ENCODE measurements around the gene MKNK2. TPM values are rescaled to one million over a fixed set of nuclear protein-coding genes. Genes with fewer than 3 reads are reported as not detected.

Gene MKNK2
- total RNA-seq, 2 donors from 2014 or later = 127 to 174 TPM

DNA sequence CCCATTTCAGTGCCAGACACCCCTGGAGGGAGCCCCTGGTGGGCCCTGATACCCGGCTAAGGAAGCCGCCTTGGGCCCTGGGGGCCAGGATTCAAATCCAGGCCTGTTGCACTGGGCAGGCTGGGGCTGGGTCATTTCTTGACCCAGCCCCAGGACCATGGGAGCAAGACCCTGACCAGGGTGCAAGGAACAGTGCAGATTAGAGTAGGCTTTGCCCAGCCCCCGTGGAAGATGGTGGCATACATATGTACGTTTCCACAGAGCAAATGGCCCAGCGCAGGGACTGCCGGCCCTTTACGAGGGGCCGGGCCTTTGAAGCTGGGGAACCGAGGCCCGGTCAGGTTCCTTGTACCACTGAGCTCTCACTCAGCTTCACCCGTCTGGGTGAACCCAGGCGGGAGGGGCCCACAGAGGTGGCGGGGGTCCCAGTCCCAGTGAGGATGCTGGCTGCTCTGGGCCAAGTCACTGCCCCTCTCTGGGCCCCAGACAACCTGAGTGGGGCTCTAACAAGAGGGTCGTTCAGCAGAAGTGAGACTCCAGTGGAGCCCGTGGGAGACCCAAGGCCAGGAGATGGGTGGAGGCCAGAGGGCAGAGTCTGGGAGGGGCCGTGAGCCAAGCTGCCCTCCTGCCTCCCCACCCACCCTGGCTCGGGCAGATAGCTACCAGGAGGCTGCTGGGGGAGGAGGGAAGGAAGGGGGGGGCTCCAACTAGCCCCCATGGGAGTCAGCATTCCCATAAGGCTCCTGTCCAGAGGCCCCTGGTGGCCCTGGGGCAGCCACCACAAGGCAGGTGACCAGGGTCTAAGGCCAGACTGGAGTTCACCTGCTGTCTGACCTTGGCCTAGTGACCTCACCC lies 2.7 kb downstream of the MKNK2 start:
- ATAC-seq = no peak
- intact Hi-C loops (cut with DNase I) = no loop called here
- DNase-seq = no peak

DNA sequence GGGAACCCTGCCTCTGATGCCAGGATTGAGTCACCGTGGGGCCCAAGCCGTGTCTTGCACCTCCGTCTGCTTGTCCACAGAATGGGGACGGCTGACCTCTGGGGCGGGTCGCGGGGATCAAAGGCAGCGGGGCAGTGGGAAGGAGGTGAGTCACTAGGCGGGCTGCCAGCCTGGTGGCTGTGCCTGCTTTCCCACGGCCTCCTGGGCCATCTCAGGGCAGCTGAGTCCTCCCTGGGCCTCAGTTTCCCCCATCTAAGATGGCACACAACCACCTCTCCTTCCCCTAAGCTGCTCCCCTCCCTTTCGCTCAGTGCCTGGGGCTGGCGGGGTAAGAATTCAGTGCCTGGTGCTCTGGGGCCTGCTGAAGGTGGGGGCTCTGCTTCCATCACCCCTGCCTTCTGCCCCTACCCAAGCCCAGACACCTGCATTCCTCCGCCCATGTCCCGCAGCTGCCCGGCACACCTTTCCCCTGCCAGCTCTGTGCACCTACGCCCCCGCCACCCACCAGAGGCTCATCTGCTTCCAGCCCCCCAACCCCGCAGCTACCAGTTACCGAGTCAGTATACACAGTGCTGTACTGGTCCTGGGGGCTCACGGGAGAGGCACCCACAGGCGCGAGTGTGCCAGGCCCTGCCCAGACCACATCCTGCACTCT lies 3.5 kb downstream of the MKNK2 start:
- intact Hi-C loops (cut with DNase I) = no loop called here
- DNase-seq = peak; percentile 73
- no peak for ATAC-seq

DNA sequence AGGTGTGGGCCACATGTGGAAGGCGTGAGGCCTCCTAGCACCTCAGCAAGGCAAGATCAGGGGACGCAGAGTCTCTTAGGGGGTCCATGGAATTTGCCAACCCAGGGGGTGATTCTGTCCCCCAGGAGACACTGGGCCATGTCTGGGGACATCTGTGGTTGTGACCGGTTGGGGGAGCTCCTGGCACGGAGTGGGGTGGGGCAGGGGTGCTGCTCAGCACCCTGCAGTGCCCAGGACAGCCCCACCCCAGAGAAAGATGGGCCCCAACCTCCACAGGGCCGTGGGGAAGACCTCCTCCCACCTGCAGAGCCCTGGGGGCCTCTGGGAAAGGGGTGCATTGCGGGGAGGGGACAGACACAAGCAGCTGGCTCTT lies 4.0 kb downstream of the MKNK2 start:
- DNase-seq (no peak), ATAC-seq (no peak)
- intact Hi-C loops (cut with DNase I) = no loop called here

DNA sequence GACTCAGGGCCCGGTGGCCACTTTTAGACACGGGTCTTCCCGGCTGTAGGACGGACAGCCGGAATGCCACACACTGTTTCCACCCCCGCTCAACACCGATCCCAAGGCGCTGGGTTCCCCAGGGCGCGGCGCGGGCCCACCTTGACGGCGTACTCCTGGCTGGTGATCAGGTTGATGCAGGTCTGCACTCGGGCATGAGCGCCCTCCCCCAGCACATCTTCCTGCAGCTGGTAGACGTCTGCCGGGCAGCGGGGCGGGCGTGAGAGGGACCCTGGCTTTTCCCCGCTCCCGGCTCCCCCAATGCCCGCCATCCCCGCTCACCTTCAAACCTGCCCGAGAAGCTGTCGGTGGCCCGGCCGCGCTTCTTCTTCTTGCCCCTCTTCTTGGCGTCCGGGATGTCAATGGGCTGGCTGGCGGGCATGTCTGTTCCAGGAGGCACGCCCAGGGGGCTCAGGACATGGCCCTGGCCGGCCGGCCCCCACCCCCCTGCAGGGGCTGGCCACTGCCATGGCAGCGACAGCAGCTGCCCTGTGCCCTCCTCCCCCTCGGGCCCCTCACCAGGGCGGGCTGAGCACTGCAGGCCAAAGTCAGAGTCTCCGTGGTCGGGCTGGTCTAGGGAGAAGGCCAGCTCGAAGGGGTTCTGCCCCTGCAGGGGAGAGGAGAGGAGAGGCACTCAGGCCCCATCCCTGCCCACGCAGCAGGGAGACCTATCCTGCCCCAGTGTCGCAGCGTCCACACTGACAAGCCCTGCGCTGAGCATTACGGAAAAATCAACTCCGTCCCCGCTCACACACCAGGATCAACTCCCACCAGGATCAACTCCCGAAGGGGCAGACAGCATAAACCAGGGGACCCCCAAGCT lies 4.8 kb downstream of the MKNK2 start:
- DNase-seq (no peak), ATAC-seq (no peak)
- intact Hi-C loops (cut with DNase I) = no loop called here

DNA sequence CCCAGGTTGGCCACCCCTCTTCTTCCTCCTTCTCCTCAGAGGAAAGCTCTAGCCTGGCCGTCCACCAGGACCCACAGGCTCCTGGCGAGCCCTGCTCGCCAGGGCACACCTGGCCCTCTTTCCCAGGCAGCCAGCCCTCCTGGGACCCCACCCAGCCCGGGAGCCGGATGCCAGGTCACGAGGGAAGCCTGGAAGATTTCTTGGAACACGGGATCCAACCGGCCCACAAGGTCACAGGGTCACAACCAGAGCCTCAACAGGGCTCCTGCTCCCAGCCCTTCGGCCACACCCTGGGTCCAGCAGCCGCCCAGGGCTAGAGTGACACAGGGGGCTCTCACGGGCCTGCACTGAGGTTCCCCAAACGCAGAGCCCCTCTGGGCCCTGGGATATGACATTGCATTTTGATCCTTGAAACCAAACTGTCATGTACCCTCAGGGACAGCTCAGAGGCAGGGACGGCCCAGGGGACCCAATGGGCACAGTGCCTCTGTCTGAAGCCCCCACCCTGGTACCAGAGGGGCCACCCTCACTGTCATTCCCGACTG lies 5.5 kb downstream of the MKNK2 start:
- no peak for DNase-seq

GRCh38 chr19:2044709-2045500 lies 6.1 kb downstream of the MKNK2 start:
- intact Hi-C loops (cut with DNase I) = no loop called here
- no peak for ATAC-seq

More for the DNA sequence above, 5.5 kb downstream of the MKNK2 start:
- ATAC-seq = no peak
- intact Hi-C loops (cut with DNase I) = no loop called here

DNA sequence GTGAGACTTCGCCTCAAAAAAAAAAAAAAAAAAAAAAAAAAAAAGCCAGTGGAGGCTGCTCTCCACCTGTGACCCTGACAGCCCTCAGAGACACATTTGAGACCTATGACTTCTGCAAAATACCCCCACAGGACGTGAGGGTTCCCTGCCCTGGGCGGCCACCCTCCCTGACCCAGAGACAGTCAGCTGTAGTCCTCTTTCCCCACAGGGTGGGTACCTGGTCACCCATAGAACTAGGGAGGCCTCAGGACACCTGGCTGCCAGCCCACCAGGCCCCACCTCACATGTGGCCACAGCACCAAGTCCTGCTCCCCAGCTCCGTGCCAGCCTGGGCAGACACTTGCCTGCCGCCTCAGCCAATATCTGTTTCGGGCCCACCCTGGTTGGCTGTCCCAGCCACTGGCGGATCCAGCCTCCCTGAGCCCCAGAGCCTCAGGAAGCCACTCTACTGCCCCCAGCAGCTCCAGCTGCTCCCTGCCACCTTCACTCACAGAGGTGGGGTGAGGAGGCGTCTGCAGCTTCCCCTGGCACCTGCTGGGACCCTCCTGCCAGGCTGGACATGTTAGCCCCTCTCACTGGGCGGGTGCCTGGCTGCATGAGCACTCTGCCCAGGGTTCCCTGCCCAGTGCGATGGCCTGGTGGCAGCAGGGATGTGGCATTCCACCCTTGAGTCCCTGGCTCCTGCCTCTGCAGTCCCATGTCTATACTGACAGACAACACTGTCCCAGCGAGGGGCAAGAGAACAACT lies 6.9 kb downstream of the MKNK2 start:
- intact Hi-C loops (cut with DNase I) = loop anchor here in 1 of 2 donors (2.0 kb wide), 1 partner anchor 21 kb away; no protein-coding TSS in a partner anchor
- DNase-seq = no peak
- no peak for ATAC-seq

More at GRCh38 chr19:2044709-2045500, 6.1 kb downstream of the MKNK2 start:
- no peak for DNase-seq

GRCh38 chr19:2043251-2043641 lies 7.8 kb downstream of the MKNK2 start:
- intact Hi-C loops (cut with DNase I) = loop anchor here in 1 of 2 donors (2.0 kb wide), 1 partner anchor 22 kb away; no protein-coding TSS in a partner anchor
- ATAC-seq = no peak
- no peak for DNase-seq

- ATAC-seq = peak in 1 of 2 donors; percentile 2
- intact Hi-C loops (cut with DNase I) = loop anchor here in 1 of 2 donors (2.0 kb wide), 1 partner anchor 22 kb away; no protein-coding TSS in a partner anchor
- peak; percentile 39 for DNase-seq
These were observed 8.4 kb downstream of the MKNK2 start for GRCh38 chr19:2042485-2043250.

GRCh38 chr19:2041683-2042484 lies 9.2 kb downstream of the MKNK2 start:
- DNase-seq (peak; percentile 98), ATAC-seq (peak; percentile 93)
- intact Hi-C loops (cut with DNase I) = loop anchor here in 1 of 2 donors (2.0 kb wide), 1 partner anchor 23 kb away; no protein-coding TSS in a partner anchor

DNA sequence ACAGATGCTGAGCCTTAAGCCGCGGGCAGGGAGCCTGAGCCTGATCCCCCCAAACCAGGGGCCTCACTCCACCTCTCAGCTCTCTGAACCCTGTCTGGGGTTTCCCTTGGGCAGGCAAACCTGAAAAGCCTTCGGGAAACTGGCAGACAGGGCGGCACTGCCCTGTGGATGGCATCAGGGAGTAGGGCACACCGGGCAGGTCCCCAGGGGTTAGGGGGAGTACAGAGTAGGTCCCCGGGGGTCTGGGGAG lies 9.7 kb downstream of the MKNK2 start:
- intact Hi-C loops (cut with DNase I) = no loop called here
- ATAC-seq (no peak), DNase-seq (no peak)

- DNase-seq = no peak
- no peak for ATAC-seq
- intact Hi-C loops (cut with DNase I) = no loop called here
These were observed 10.2 kb downstream of the MKNK2 start for GRCh38 chr19:2040647-2041432.

DNA sequence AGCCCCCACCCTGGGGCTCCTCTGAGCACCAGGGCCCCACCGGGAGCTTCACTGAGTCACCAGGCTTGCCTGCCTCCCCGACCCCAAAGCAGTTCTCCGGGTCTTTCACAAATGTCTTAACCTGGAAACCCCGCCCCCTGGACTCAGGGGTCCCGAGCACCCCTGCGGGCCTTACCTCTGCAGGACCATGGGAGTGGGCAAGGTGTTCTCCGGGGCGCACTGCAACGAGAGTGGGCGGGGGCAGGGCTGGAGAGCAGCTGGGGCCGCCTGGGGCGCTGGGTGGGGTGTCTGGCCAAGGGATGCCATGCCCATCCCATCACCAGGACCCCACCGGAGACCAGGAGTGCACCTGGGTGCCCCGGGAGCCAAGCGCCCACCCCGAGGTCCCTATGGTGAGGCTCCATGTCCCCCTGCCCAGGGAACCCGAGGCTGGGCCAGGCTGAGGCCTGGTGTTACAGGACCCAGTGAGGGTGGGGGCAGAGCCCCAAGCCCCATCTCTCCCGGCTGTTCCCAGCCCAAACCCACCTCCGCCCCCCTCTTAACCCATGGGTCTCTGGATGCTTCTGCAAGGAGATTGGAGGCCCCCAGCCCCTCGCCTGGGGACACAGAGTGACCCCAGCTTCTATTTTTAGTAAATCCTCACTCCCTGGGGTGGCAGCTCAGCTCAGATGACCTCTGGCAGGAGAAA lies 10.9 kb downstream of the MKNK2 start:
- intact Hi-C loops (cut with DNase I) = no loop called here
- DNase-seq (no peak), ATAC-seq (no peak)

- DNase-seq (no peak), ATAC-seq (no peak)
- intact Hi-C loops (cut with DNase I) = no loop called here
These were observed 11.7 kb downstream of the MKNK2 start for GRCh38 chr19:2039089-2039958.

Measured in left cardiac atrium (tissue), 4 donors.